NCI-H146 treated with DMSO at 0.1 percent for 48 hours (cell line): Measurements from ENCODE around the gene IFNA17.
"Not testable (repeated sequence)": the region's sequence is repeated elsewhere in the genome, so short reads cannot be mapped to it uniquely, and the experiment has no call there.

Experiments
- DNase-seq: peaks from one replicate; lab custom pipeline; 2025; ENCODE audit not compliant: unreplicated experiment; lab: John Stamatoyannopoulos, UW

Gene IFNA17

GRCh38 chr9:21228122-21228521 is at the start of gene IFNA17:
Gene IFNA17, minus strand, starts transcription at chr9:21228222. Its CDS starts 49 bp downstream, at chr9:21228173.
- no peak for DNase-seq

GRCh38 chr9:21268347-21268657 is 40.3 kb upstream of the IFNA17 start:
- no peak for DNase-seq

- no peak for DNase-seq
Measured at GRCh38 chr9:21267485-21268346, 39.7 kb upstream of the IFNA17 start.

GRCh38 chr9:21266733-21267484 is 38.9 kb upstream of the IFNA17 start:
- DNase-seq = no peak

GRCh38 chr9:21265421-21266189 is 37.6 kb upstream of the IFNA17 start:
- no peak for DNase-seq

- no peak for DNase-seq
Measured at GRCh38 chr9:21255538-21256212, 27.7 kb upstream of the IFNA17 start.

GRCh38 chr9:21252721-21253547 is 24.9 kb upstream of the IFNA17 start:
- no peak for DNase-seq

GRCh38 chr9:21251638-21252037 is 23.6 kb upstream of the IFNA17 start:
- no peak for DNase-seq

GRCh38 chr9:21251190-21251589 is 23.2 kb upstream of the IFNA17 start:
- no peak for DNase-seq

GRCh38 chr9:21244836-21245235 is 16.8 kb upstream of the IFNA17 start:
- DNase-seq = no peak

GRCh38 chr9:21239911-21240310 is 11.9 kb upstream of the IFNA17 start, which contains the start of gene IFNA14:
Gene IFNA14, minus strand, starts transcription at chr9:21240005. Its CDS starts 70 bp downstream, at chr9:21239935.
- DNase-seq = no peak

- DNase-seq = not testable (repeated sequence)
Measured at GRCh38 chr9:21236360-21236714, 8.3 kb upstream of the IFNA17 start.

- DNase-seq = peak; percentile 10
Measured at GRCh38 chr9:21235468-21236359, 7.7 kb upstream of the IFNA17 start.

- DNase-seq = no peak
Measured at GRCh38 chr9:21234153-21234687, 6.2 kb upstream of the IFNA17 start.

GRCh38 chr9:21233258-21233657 is 5.2 kb upstream of the IFNA17 start:
- DNase-seq = no peak

- DNase-seq = not testable (repeated sequence)
Measured at GRCh38 chr9:21217211-21217610, 10.8 kb downstream of the IFNA17 start, which contains the start of gene IFNA16. Gene IFNA16, minus strand, starts transcription at chr9:21217311. Its CDS starts 6 bp downstream, at chr9:21217305.

GRCh38 chr9:21213411-21214326 is 14.4 kb downstream of the IFNA17 start:
- not testable (repeated sequence) for DNase-seq

- not testable (repeated sequence) for DNase-seq
Measured at GRCh38 chr9:21212160-21212559, 15.9 kb downstream of the IFNA17 start.
